H1 (cell line): ENCODE data around the gene NKPD1. TPM values are rescaled to one million over a fixed set of nuclear protein-coding genes. Genes with fewer than 3 reads are reported as not detected.

Experiments
- EGR1 ChIP-seq: IDR thresholded peaks from 2 replicates; pipeline ENCODE4 v1.6.1; 2011; ENCODE audit warnings: low read depth, low read length, borderline replicate concordance
- JUN ChIP-seq: IDR thresholded peaks from 2 replicates; pipeline ENCODE4 v1.6.1; 2011; ENCODE audit warnings: low read depth, mild to moderate bottlenecking, improper control_type of control experiment, low read length
- KDM5A ChIP-seq: fragments of 200-600 bp; IDR thresholded peaks from 2 replicates; pipeline ENCODE4 v1.7.1; 2012; ENCODE audit warnings: mild to moderate bottlenecking, low read length, inconsistent platforms, mixed read lengths
- POLR2AphosphoS5 ChIP-seq: IDR thresholded peaks from 2 replicates; pipeline ENCODE4 v1.6.1; 2011; ENCODE audit warnings: low read depth, low read length
- SIN3A ChIP-seq, 2 experiments: IDR thresholded peaks in 1 of 2; conservative IDR thresholded peaks in 1 of 2; 2 replicates each; pipeline ENCODE4 v1.6.1; 2011 to 2012; ENCODE audit warnings: low read length in 2 of 2, improper control_type of control experiment in 1 of 2, low read depth in 1 of 2, mild to moderate bottlenecking in 1 of 2
- polyA plus RNA-seq, 7 experiments: library from polyadenylated mRNA; depleted of rRNA in 3 of 7; stranded (reverse) in 5 of 7; unstranded in 2 of 7; fragments of >200 nt in 5 of 7; fragments of 200-250 nt in 2 of 7; gene quantifications; 1 replicate in 5 of 7; 2 replicates in 1 of 7; 4 replicates in 1 of 7; pipeline versions ENCODE4 v1.2.1 to v1.2.3, GENCODE V29; 2011 to 2013; ENCODE audit warnings: missing spikeins in 2 of 7, mixed read lengths in 2 of 7
- total RNA-seq: library from RNA; stranded (reverse); fragmentation: NEBNext Ultra II Directional; extraction: Animal tissue kit (Norgen Biotek cat#: 25700); gene quantifications from 2 replicates; pipeline ENCODE4 v1.2.1, GENCODE V29; 2021
- TF ChIP-seq, protein P1 (sequence below): IDR thresholded peaks from 2 replicates; pipeline ENCODE4 v1.6.1; 2011; ENCODE audit warnings: low read length, improper control_type of control experiment

Gene NKPD1
- total and polyA plus RNA-seq, 2 of the 8 experiments (the other 6 are each of a cell fraction or from before 2014, with no cell fraction given): 0.30 to 0.39 TPM

DNA sequence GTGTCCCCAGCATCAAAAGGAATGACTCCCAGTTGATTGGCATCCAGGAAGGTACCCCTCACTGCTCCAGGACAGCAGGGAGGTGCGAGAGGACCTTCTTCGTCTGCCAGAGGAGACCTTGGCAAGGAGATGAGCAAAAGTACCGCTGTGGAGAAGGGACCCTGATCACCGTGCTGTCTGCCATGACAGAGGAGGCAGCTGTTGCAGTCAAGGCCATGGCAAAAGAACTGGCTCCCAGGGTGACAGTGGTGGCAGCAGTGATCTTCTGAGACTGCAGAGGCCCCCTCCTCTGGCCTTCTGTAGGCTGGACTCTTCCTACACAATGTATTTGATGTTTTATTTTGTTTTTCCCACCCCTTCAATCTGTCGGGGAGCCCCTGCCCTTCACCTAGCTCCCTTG, 32.0 kb downstream of the NKPD1 start (continued):
- TF ChIP-seq, protein P1, sequence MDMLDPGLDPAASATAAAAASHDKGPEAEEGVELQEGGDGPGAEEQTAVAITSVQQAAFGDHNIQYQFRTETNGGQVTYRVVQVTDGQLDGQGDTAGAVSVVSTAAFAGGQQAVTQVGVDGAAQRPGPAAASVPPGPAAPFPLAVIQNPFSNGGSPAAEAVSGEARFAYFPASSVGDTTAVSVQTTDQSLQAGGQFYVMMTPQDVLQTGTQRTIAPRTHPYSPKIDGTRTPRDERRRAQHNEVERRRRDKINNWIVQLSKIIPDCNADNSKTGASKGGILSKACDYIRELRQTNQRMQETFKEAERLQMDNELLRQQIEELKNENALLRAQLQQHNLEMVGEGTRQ: no peak
- TF ChIP-seq JUN (no peak), SIN3A (conservative IDR thresholded peaks at IDR 0.05 in 1 of 2, IDR thresholded peaks at IDR 0.05 in 1 of 2; ENCODE audit: low read depth in 1 of 2, low read length in 2 of 2) (no peak), EGR1 (no peak), POLR2AphosphoS5 (no peak), KDM5A (no peak)
